Panc1 (cell line): ENCODE data around the gene LIG4. TPM values are rescaled to one million over a fixed set of nuclear protein-coding genes. Genes with fewer than 3 reads are reported as not detected.

ENCODE experiments used
- ATAC-seq: fragments of 200-7000 bp; cut with Tn5 transposase; 2 replicates; pipeline ENCODE4 v1.9.1; 2020; ENCODE audit warnings: mild to moderate bottlenecking, moderate library complexity
- BruUV-seq: library from RNA; stranded (reverse); fragments of 400-500 nt; replicated peaks from 2 replicates; lab custom pipeline; 2021; lab: Mats Ljungman, UMichigan
- CTCF ChIA-PET: fragments of 300-600 bp; sonication (Branson Sonifier 250); formaldehyde crosslinking; loops from one replicate; lab custom pipeline; 2022; ENCODE audit warnings: antibody characterized with exemption; lab: Charles Lee
- POLR2A ChIA-PET: fragments of 300-600 bp; sonication (Branson Sonifier 250); formaldehyde crosslinking; loops from one replicate; lab custom pipeline; 2022; ENCODE audit warnings: antibody characterized with exemption; lab: Charles Lee
- DNase-seq: peaks from one replicate; pipeline ENCODE4 v3.0.0-alpha.2; 2010; ENCODE audit warnings: low read depth, low spot score
- H3K27ac ChIP-seq: 2 replicates; pipeline ENCODE4 v1.5.1; 2011; ENCODE audit warnings: mild to moderate bottlenecking, low read length, inconsistent platforms
- H3K27me3 ChIP-seq: fragments of 200-500 bp; sonication (Bioruptor generic); 2 replicates; pipeline ENCODE4 v1.6.0; 2014; ENCODE audit warnings: low read length, inconsistent platforms; ENCODE audit not compliant: control insufficient read depth, insufficient read depth
- H3K36me3 ChIP-seq: fragments of 200-500 bp; sonication (Bioruptor generic); 2 replicates; pipeline ENCODE4 v1.5.1; 2014; ENCODE audit warnings: inconsistent platforms, mild to moderate bottlenecking, low read length, moderate library complexity; ENCODE audit not compliant: control insufficient read depth, insufficient read depth
- H3K4me1 ChIP-seq: 2 replicates; pipeline ENCODE4 v1.5.1; 2011; ENCODE audit warnings: inconsistent platforms, mild to moderate bottlenecking, low read length, moderate library complexity; ENCODE audit not compliant: control insufficient read depth, insufficient read depth
- H3K4me3 ChIP-seq, 2 experiments: 2 replicates each; pipeline ENCODE4 v1.5.1; 2011 to 2012; ENCODE audit warnings: low read depth in 2 of 2, low read length in 2 of 2, mild to moderate bottlenecking in 2 of 2, inconsistent platforms in 1 of 2, moderate library complexity in 1 of 2
- H3K9me3 ChIP-seq: fragments of 200-500 bp; sonication (Bioruptor generic); 2 replicates; pipeline ENCODE4 v1.5.1; 2014; ENCODE audit warnings: low read depth, mild to moderate bottlenecking, inconsistent platforms, low read length, moderate library complexity; ENCODE audit not compliant: control insufficient read depth, insufficient read depth
- CTCF ChIP-seq: fragments of 450-650 bp; IDR thresholded peaks from 2 replicates; pipeline ENCODE4 v1.5.1; 2017; ENCODE audit warnings: mild to moderate bottlenecking
- POLR2AphosphoS5 ChIP-seq: IDR thresholded peaks from 2 replicates; pipeline ENCODE4 v1.6.1; 2012; ENCODE audit warnings: mild to moderate bottlenecking, low read depth, low read length, moderate library complexity
- SIN3A ChIP-seq: IDR thresholded peaks from 2 replicates; pipeline ENCODE4 v1.6.1; 2012; ENCODE audit warnings: low read depth, mild to moderate bottlenecking, low read length, moderate library complexity, borderline replicate concordance; ENCODE audit not compliant: insufficient read depth
- TCF7L2 ChIP-seq: IDR thresholded peaks from 2 replicates; pipeline ENCODE4 v1.6.1; 2011; ENCODE audit warnings: mild to moderate bottlenecking, low read depth, low read length, inconsistent platforms
- in situ Hi-C: cut with HindIII; loops from 2 replicates; pipeline ENCODE4 v1.10.0; 2016; ENCODE audit warnings: low sequenced_read_pairs, low pct_unique_long_range_greater_than_20kb
- intact Hi-C: fragments of 100-400 bp; cut with micrococcal nuclease; formaldehyde crosslinking; loops from one replicate; pipeline ENCODE4 v1.10.0; 2022; ENCODE audit not compliant: unreplicated experiment
- total RNA-seq: library from RNA; stranded (reverse); gene quantifications from one replicate; pipeline ENCODE4 v1.2.1, GENCODE V29; 2021; ENCODE audit not compliant: unreplicated experiment
- TF ChIP-seq, protein P1 (sequence below), 2 experiments: IDR thresholded peaks; 2 replicates each; pipeline ENCODE4 v1.6.1; 2011 to 2012; ENCODE audit warnings: low read depth in 2 of 2, control low read depth in 1 of 2, low read length in 1 of 2, mild to moderate bottlenecking in 1 of 2, moderate library complexity in 1 of 2; ENCODE audit not compliant: insufficient read depth in 1 of 2

Gene LIG4
- total RNA-seq, 1 experiment from 2014 or later, result 8.2 TPM

DNA sequence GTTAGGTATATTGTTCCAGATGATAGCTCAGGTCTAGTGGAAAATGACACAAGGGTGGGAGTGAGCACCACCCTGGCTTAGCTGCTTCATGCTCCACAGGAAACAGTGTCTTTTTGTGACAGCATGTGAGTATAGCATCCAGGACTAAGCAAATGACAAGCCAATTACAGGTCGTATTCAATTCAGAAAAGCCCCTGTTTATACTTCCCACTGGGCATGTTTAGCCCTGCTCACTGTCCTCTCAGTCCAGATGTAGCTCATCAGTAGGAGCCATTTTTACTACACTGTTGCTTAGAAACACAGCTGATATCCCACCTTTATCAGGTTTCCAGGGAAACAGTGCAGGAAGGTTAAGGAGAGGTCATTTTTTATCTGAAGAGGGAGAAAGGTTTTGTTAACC, 10.8 kb upstream of the LIG4 start:
- ChIA-PET POLR2A (no interaction called here), CTCF (no interaction called here)
- DNase-seq (no peak), ATAC-seq (no peak)
- Histone ChIP-seq H3K36me3 (no peaks in the 10 kb centered on the region; the same call in 1 of the 2 replicates), H3K4me3 (no peak overlapping the region), H3K27me3 (no peaks in the 10 kb centered on the region), H3K27ac (no peak overlapping the region), H3K9me3 (no peaks in the 10 kb centered on the region), H3K4me1 (no peaks in the 10 kb centered on the region)
- in situ Hi-C loops, result no loop called here
- intact Hi-C loops, result loop anchor here (5.0 kb wide), 1 partner anchor 671 kb away; no protein-coding TSS in a partner anchor
- no TSS peak for BruUV-seq
- TF ChIP-seq CTCF (no peak), TCF7L2 (no peak), POLR2AphosphoS5 (no peak), SIN3A (no peak)
- TF ChIP-seq, protein P1, sequence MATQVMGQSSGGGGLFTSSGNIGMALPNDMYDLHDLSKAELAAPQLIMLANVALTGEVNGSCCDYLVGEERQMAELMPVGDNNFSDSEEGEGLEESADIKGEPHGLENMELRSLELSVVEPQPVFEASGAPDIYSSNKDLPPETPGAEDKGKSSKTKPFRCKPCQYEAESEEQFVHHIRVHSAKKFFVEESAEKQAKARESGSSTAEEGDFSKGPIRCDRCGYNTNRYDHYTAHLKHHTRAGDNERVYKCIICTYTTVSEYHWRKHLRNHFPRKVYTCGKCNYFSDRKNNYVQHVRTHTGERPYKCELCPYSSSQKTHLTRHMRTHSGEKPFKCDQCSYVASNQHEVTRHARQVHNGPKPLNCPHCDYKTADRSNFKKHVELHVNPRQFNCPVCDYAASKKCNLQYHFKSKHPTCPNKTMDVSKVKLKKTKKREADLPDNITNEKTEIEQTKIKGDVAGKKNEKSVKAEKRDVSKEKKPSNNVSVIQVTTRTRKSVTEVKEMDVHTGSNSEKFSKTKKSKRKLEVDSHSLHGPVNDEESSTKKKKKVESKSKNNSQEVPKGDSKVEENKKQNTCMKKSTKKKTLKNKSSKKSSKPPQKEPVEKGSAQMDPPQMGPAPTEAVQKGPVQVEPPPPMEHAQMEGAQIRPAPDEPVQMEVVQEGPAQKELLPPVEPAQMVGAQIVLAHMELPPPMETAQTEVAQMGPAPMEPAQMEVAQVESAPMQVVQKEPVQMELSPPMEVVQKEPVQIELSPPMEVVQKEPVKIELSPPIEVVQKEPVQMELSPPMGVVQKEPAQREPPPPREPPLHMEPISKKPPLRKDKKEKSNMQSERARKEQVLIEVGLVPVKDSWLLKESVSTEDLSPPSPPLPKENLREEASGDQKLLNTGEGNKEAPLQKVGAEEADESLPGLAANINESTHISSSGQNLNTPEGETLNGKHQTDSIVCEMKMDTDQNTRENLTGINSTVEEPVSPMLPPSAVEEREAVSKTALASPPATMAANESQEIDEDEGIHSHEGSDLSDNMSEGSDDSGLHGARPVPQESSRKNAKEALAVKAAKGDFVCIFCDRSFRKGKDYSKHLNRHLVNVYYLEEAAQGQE (IDR thresholded peaks at IDR 0.05; ENCODE audit: insufficient read depth in 1 of 2, low read depth in 2 of 2, low read length in 1 of 2), result no peak

- POLR2A ChIA-PET, result no interaction called here
- TF ChIP-seq, protein P1 (IDR thresholded peaks at IDR 0.05; ENCODE audit: insufficient read depth in 1 of 2, low read depth in 2 of 2, low read length in 1 of 2), result no peak
- TF ChIP-seq CTCF, result no peak
- no peak for TF ChIP-seq SIN3A
- TF ChIP-seq TCF7L2, result no peak
- no peak for TF ChIP-seq POLR2AphosphoS5
- ATAC-seq, result no peak
Measured at GRCh38 chr13:108225440-108225839, 10.1 kb upstream of the LIG4 start.

More at GRCh38 chr13:108225440-108225839, 10.1 kb upstream of the LIG4 start:
- intact Hi-C loops (loop anchor here (5.0 kb wide), 1 partner anchor 672 kb away; no protein-coding TSS in a partner anchor), in situ Hi-C loops (no loop called here)
- DNase-seq, result no peak
- Histone ChIP-seq H3K27ac (no peak overlapping the region), H3K9me3 (no peaks in the 10 kb centered on the region), H3K36me3 (no peaks in the 10 kb centered on the region; the same call in 1 of the 2 replicates), H3K4me3 (no peak overlapping the region), H3K4me1 (no peaks in the 10 kb centered on the region; the same call in 1 of the 2 replicates), H3K27me3 (no peaks in the 10 kb centered on the region)
- CTCF ChIA-PET, result no interaction called here
- BruUV-seq, result no TSS peak
